HepG2 (cell line): ENCODE measurements around the gene PTPRN. TPM values are rescaled to one million over a fixed set of nuclear protein-coding genes. Genes with fewer than 3 reads are reported as not detected.
A peak's percentile ranks its signal among the peaks of the same experiment; 100 is the strongest.

ENCODE experiments used
- ARNT ChIP-seq: fragments of 450-650 bp; IDR thresholded peaks from 2 replicates; pipeline ENCODE4 v1.6.1; 2017
- HDAC1 ChIP-seq: sonication (generic); formaldehyde crosslinking; IDR thresholded peaks from 2 replicates; pipeline ENCODE4 v1.5.1; 2020; ENCODE audit warnings: mild to moderate bottlenecking, missing genetic modification reagents
- KMT2A ChIP-seq: sonication (generic); formaldehyde crosslinking; IDR thresholded peaks from 2 replicates; pipeline ENCODE4 v1.4.0; 2020; ENCODE audit warnings: missing genetic modification reagents
- MXD4 ChIP-seq: IDR thresholded peaks from 2 replicates; pipeline ENCODE4 v1.6.1; 2016; ENCODE audit warnings: mild to moderate bottlenecking, missing biosample characterization, missing genetic modification reagents
- POGZ ChIP-seq: sonication (generic); formaldehyde crosslinking; IDR thresholded peaks from 2 replicates; pipeline ENCODE4 v1.4.0; 2020; ENCODE audit warnings: mild to moderate bottlenecking, missing genetic modification reagents
- SALL2 ChIP-seq: sonication (generic); formaldehyde crosslinking; IDR thresholded peaks from 2 replicates; pipeline ENCODE4 v1.8.1; 2023; ENCODE audit warnings: mild to moderate bottlenecking, missing genetic modification reagents, inconsistent platforms
- ZBTB21 ChIP-seq: sonication (generic); formaldehyde crosslinking; IDR thresholded peaks from 2 replicates; pipeline ENCODE4 v1.4.0; 2020; ENCODE audit warnings: missing genetic modification reagents
- ZBTB46 ChIP-seq: sonication (generic); formaldehyde crosslinking; IDR thresholded peaks from 2 replicates; pipeline ENCODE4 v1.4.0; 2020; ENCODE audit warnings: mild to moderate bottlenecking, missing genetic modification reagents, borderline replicate concordance
- ZBTB7A ChIP-seq: sonication (generic); formaldehyde crosslinking; IDR thresholded peaks from 2 replicates; pipeline ENCODE4 v1.8.0; 2022; ENCODE audit warnings: mild to moderate bottlenecking, missing genetic modification reagents
- ZFP36 ChIP-seq: fragments of 150-350 bp; IDR thresholded peaks from 2 replicates; pipeline ENCODE4 v1.6.1; 2018; ENCODE audit warnings: borderline replicate concordance, low read length, low read depth; ENCODE audit not compliant: partially characterized antibody
- ZNF740 ChIP-seq: sonication (generic); formaldehyde crosslinking; IDR thresholded peaks from 2 replicates; pipeline ENCODE4 v1.4.0; 2020; ENCODE audit warnings: missing genetic modification reagents
- ZNF788 ChIP-seq: sonication (generic); formaldehyde crosslinking; IDR thresholded peaks from 2 replicates; pipeline ENCODE4 v1.5.0; 2020; ENCODE audit warnings: mild to moderate bottlenecking, missing genetic modification reagents, borderline replicate concordance
- ZSCAN9 ChIP-seq: IDR thresholded peaks from 2 replicates; pipeline ENCODE4 v1.6.1; 2016; ENCODE audit warnings: borderline replicate concordance
- polyA plus RNA-seq, 8 experiments: library from polyadenylated mRNA; depleted of rRNA in 3 of 8; stranded (reverse) in 7 of 8; unstranded in 1 of 8; fragments of >200 nt; fragmentation: Illumina TruSeq in 4 of 8; extraction: Trizol in 4 of 8; gene quantifications; 2 replicates each; pipeline versions ENCODE4 v1.2.1 to v1.2.3, GENCODE V29; 2011 to 2016; ENCODE audit warnings: low read depth in 4 of 8, missing spikeins in 1 of 8, mixed read lengths in 1 of 8; ENCODE audit not compliant: insufficient read depth in 1 of 8
- total RNA-seq, 5 experiments: library from RNA; depleted of rRNA; stranded (reverse); fragments of >200 nt; fragmentation: Illumina TruSeq; extraction: Trizol; gene quantifications; 2 replicates each; pipeline ENCODE4 v1.2.3, GENCODE V29; 2016; ENCODE audit warnings: low read depth in 1 of 5
- TF ChIP-seq, protein P1 (sequence below): sonication (generic); formaldehyde crosslinking; IDR thresholded peaks from 2 replicates; pipeline ENCODE4 v1.8.1; 2023; ENCODE audit warnings: missing genetic modification reagents, inconsistent platforms, borderline replicate concordance
- TF ChIP-seq, protein P2 (sequence below): sonication (generic); formaldehyde crosslinking; IDR thresholded peaks from one replicate; pipeline ENCODE4 v1.5.1; 2020; ENCODE audit warnings: mild to moderate bottlenecking, missing genetic modification reagents; ENCODE audit errors: not compliant biosample characterization
- TF ChIP-seq, protein P3 (sequence below): sonication (generic); formaldehyde crosslinking; IDR thresholded peaks from 2 replicates; pipeline ENCODE4 v1.5.0; 2020; ENCODE audit warnings: missing genetic modification reagents, mild to moderate bottlenecking, borderline replicate concordance

PTPRN gene
- total and polyA plus RNA-seq, 2 of the 13 experiments (the other 11 are each of a cell fraction or from before 2014, with no cell fraction given) = 0.26 TPM; not detected in 1

DNA sequence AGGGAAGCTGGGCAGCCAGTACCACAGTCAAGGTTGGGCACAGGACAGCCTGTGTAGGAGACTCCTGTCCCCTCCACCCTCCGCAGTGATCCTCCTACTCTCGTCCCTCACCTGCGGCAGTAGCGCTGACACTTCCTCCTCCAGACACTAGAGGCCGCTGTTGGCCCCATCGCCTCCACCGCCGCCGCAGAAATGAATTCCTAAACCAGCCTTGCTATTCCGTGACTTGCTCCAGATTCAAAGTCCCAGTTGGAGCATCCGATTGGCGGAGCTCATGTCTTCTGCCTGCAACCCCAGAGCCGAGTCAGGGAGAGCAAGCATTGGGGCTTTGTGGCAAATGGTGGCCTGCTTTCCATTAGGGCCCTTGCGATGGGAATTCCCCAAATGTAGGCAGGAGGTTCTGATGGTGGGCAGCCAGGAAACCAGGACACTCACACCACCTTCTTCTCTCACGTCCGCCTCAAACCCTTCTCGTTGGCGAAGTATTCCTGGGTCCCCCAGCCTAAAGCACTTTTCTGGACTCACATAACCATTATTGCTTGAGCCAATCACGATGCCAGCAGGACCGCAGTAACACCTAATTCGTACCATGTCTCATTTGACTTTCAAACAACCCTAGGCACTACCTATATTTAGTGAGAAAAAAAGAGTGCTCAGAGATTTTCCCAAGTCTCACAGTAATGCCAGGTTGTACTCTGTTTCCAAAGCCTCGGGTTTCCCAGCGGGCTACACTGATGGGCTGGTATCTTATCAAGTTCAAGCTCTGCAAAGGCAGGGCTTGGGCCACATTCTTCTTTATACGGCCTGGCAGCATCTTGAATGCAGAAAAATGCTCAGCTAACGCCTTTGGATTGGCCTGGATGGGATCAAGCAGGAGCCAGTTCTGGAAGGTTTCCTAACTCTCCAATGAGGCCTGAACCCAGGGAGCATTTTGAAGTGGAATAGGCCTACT lies 31.2 kb downstream of the PTPRN start (continued):
- TF ChIP-seq, protein P1, sequence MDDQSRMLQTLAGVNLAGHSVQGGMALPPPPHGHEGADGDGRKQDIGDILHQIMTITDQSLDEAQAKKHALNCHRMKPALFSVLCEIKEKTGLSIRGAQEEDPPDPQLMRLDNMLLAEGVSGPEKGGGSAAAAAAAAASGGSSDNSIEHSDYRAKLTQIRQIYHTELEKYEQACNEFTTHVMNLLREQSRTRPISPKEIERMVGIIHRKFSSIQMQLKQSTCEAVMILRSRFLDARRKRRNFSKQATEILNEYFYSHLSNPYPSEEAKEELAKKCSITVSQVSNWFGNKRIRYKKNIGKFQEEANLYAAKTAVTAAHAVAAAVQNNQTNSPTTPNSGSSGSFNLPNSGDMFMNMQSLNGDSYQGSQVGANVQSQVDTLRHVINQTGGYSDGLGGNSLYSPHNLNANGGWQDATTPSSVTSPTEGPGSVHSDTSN (CRISPR knock-in tag) = no peak
- TF ChIP-seq ZBTB21 (CRISPR knock-in tag) = no peak
- TF ChIP-seq, protein P2, sequence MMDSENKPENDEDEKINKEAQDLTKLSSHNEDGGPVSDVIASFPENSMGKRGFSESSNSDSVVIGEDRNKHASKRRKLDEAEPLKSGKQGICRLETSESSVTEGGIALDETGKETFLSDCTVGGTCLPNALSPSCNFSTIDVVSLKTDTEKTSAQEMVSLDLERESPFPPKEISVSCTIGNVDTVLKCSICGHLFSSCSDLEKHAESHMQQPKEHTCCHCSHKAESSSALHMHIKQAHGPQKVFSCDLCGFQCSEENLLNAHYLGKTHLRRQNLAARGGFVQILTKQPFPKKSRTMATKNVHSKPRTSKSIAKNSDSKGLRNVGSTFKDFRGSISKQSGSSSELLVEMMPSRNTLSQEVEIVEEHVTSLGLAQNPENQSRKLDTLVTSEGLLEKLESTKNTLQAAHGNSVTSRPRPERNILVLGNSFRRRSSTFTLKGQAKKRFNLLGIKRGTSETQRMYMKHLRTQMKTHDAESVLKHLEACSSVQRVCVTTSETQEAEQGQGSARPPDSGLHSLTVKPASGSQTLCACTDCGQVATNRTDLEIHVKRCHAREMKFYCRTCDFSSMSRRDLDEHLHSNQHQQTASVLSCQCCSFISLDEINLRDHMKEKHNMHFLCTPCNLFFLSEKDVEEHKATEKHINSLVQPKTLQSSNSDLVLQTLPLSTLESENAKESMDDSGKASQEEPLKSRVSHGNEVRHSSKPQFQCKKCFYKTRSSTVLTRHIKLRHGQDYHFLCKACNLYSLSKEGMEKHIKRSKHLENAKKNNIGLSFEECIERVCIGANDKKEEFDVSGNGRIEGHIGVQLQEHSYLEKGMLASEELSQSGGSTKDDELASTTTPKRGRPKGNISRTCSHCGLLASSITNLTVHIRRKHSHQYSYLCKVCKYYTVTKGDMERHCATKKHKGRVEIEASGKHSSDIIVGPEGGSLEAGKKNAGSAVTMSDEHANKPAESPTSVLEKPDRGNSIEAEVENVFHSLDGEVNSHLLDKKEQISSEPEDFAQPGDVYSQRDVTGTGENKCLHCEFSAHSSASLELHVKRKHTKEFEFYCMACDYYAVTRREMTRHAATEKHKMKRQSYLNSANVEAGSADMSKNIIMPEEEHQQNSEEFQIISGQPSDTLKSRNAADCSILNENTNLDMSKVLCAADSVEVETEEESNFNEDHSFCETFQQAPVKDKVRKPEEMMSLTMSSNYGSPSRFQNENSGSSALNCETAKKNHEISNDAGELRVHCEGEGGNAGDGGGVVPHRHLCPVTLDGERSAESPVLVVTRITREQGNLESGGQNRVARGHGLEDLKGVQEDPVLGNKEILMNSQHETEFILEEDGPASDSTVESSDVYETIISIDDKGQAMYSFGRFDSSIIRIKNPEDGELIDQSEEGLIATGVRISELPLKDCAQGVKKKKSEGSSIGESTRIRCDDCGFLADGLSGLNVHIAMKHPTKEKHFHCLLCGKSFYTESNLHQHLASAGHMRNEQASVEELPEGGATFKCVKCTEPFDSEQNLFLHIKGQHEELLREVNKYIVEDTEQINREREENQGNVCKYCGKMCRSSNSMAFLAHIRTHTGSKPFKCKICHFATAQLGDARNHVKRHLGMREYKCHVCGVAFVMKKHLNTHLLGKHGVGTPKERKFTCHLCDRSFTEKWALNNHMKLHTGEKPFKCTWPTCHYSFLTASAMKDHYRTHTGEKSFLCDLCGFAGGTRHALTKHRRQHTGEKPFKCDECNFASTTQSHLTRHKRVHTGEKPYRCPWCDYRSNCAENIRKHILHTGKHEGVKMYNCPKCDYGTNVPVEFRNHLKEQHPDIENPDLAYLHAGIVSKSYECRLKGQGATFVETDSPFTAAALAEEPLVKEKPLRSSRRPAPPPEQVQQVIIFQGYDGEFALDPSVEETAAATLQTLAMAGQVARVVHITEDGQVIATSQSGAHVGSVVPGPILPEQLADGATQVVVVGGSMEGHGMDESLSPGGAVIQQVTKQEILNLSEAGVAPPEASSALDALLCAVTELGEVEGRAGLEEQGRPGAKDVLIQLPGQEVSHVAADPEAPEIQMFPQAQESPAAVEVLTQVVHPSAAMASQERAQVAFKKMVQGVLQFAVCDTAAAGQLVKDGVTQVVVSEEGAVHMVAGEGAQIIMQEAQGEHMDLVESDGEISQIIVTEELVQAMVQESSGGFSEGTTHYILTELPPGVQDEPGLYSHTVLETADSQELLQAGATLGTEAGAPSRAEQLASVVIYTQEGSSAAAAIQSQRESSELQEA (CRISPR knock-in tag) = no peak
- no peak for TF ChIP-seq MXD4 (CRISPR knock-in tag)
- no peak for TF ChIP-seq ARNT
- TF ChIP-seq ZBTB46 (CRISPR knock-in tag) = no peak
- no peak for TF ChIP-seq ZSCAN9 (CRISPR knock-in tag)
- no peak for TF ChIP-seq ZFP36
- TF ChIP-seq KMT2A (CRISPR knock-in tag) = peak; percentile 57; the same call in 1 of the 2 replicates
- no peak for TF ChIP-seq SALL2 (CRISPR knock-in tag)
- TF ChIP-seq ZBTB7A (CRISPR knock-in tag) = no peak
- no peak for TF ChIP-seq ZNF788 (CRISPR knock-in tag)
- TF ChIP-seq, protein P3, sequence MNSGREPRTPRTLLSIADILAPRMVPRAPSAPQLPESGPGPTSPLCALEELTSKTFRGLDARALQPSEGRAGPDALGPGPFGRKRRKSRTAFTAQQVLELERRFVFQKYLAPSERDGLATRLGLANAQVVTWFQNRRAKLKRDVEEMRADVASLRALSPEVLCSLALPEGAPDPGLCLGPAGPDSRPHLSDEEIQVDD = no peak
- TF ChIP-seq POGZ (CRISPR knock-in tag) = peak; percentile 68
- no peak for TF ChIP-seq HDAC1
- TF ChIP-seq ZNF740 (CRISPR knock-in tag) = no peak
